Skeletal muscle tissue (tissue), 4 donors: ENCODE data around the gene CDH22. TPM values are rescaled to one million over a fixed set of nuclear protein-coding genes. Genes with fewer than 3 reads are reported as not detected.
A peak's percentile ranks its signal among the peaks of the same experiment; 100 is the strongest.

Source experiments
- H3K27ac ChIP-seq: one replicate; pipeline ENCODE4 v1.7.0; 2013; ENCODE audit warnings: mild to moderate bottlenecking, low read depth, low read length, inconsistent platforms
- H3K27me3 ChIP-seq, 3 donors: one replicate each; pipeline ENCODE4 v1.7.0; 2013; ENCODE audit warnings: low read length in 3 of 3; ENCODE audit not compliant: control insufficient read depth in 3 of 3, insufficient read depth in 3 of 3
- H3K36me3 ChIP-seq, 3 donors: one replicate each; pipeline ENCODE4 v1.7.0; 2013; ENCODE audit warnings: low read length in 3 of 3; ENCODE audit not compliant: control insufficient read depth in 3 of 3, insufficient read depth in 3 of 3
- H3K4me1 ChIP-seq, 3 donors: one replicate each; pipeline ENCODE4 v1.7.0; 2013; ENCODE audit warnings: low read length in 3 of 3, mild to moderate bottlenecking in 3 of 3; ENCODE audit not compliant: control insufficient read depth in 3 of 3, insufficient read depth in 3 of 3
- H3K4me3 ChIP-seq, 3 donors: one replicate each; pipeline ENCODE4 v1.7.0; 2013; ENCODE audit warnings: low read length in 3 of 3
- H3K9ac ChIP-seq, 3 donors: one replicate each; pipeline ENCODE4 v1.7.0; 2013; ENCODE audit warnings: low read length in 3 of 3, mild to moderate bottlenecking in 3 of 3, moderate library complexity in 2 of 3, low read depth in 1 of 3
- H3K9me3 ChIP-seq, 3 donors: one replicate each; pipeline ENCODE4 v1.7.0; 2013; ENCODE audit warnings: low read length in 3 of 3; ENCODE audit not compliant: control insufficient read depth in 3 of 3
- total RNA-seq: library from RNA; depleted of rRNA; stranded (reverse); fragments of >200 nt; gene quantifications from one replicate; pipeline ENCODE4 v1.2.3, GENCODE V29; 2014
- donor health status: Osteomylitis.

The CDH22 gene
- total RNA-seq, 1 donor from 2014 or later = 0.52 TPM

DNA sequence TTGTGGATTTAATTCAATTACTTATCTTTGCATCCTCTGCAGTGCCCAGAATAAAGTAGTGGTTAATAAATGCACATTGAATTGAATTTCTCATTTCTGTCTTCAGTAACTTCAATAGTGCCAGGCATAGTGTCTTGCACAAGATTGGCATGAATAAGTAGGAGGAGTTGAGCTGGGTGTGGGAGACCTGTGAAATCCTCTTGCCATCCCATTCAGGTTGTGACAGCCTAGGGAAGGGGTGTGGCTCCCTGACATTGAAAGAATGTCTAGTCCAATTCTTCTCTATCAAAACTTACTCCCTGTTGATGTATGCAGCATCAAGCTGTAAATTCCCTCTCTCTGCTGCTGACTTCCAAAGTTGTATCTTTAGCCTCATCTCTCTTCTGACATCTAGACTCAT, 73.2 kb downstream of the CDH22 start:
- H3K27ac ChIP-seq = no peak overlapping the region
- H3K4me1 ChIP-seq = no peaks in the 10 kb centered on the region
- H3K27me3 ChIP-seq = peaks cover 2 to 15% (median 5%) of the 10 kb centered on the region in 3 donors
- no peak overlapping the region for H3K4me3 ChIP-seq
- no peak overlapping the region for H3K9ac ChIP-seq
- H3K36me3 ChIP-seq = no peaks in the 10 kb centered on the region
- H3K9me3 ChIP-seq = no peaks in the 10 kb centered on the region

DNA sequence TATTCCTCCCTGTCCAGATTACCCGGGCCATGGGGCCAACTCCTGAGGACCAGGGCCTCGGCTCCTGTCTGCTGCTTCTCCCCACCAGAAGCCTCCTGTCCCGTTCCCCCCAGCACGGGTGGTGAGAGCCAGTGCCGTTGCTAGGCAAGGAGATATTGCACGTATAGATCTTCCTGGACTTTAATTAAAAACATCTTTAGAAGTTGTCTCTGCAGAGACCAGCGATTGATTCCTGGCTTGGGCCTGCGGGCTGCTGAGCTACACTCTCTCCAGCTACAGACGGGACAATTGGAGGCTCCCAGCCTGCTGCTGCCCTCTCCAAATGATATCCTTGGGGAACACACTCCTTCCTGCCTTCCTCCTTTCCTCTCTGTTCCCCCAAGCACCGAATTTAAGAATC, 74.6 kb downstream of the CDH22 start:
- Histone ChIP-seq H3K9ac (no peak overlapping the region), H3K27me3 (peaks cover 0 to 4% (median 4%) of the 10 kb centered on the region in 3 donors), H3K9me3 (no peaks in the 10 kb centered on the region), H3K27ac (no peak overlapping the region), H3K4me3 (no peak overlapping the region), H3K36me3 (no peaks in the 10 kb centered on the region), H3K4me1 (no peaks in the 10 kb centered on the region)

DNA sequence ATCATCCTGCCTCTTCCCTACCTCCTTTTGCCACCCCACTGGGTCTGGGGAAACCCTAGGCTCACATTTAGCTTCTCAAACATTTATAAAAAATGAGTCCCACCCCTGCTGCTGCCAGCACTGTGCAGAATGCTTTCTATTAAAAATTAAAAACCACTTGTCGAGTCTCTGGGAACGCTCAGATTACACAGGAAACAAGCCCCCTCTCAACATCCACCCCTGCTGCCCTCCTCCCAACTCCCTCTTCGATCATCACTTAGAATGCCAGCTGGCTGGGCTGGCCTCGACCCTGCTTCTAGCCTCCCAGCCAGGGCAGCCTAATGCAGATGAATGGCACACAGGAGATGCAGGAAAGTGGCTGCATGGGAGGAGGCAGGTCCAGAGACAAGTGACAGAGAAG, 75.8 kb downstream of the CDH22 start:
- H3K9ac ChIP-seq = no peak overlapping the region
- H3K9me3 ChIP-seq = no peaks in the 10 kb centered on the region
- no peak overlapping the region for H3K4me3 ChIP-seq
- peaks cover 4 to 8% (median 5%) of the 10 kb centered on the region in 3 donors for H3K27me3 ChIP-seq
- no peaks in the 10 kb centered on the region for H3K36me3 ChIP-seq
- H3K27ac ChIP-seq = no peak overlapping the region
- no peaks in the 10 kb centered on the region for H3K4me1 ChIP-seq

DNA sequence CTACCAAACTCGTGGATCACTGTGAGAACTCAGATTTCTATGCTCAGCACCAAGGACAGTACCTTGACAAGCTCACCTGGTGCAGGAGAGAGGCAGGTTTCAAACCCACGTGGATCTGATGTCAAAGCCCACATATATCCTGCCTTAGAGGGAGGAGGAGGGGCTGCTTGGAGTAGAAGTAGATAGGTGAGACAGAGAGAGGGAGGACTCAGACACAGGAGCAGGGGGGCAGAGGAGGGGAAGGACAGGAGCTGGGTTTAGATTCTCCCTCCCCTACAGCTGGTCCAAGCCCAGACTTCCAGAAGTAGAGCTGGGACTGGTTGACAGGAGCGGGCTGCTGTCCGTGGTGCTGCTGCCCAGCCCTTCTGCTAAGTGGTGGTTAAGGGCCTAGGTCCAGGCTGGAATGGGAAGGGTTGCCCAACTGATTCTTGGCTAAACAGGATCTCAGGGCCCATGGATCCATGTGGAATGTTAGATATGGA, 77.5 kb downstream of the CDH22 start:
- H3K27ac ChIP-seq = no peak overlapping the region
- no peak overlapping the region for H3K4me3 ChIP-seq
- no peaks in the 10 kb centered on the region for H3K4me1 ChIP-seq
- H3K27me3 ChIP-seq = peaks cover 7 to 19% (median 17%) of the 10 kb centered on the region in 3 donors
- H3K9me3 ChIP-seq = no peaks in the 10 kb centered on the region
- no peaks in the 10 kb centered on the region for H3K36me3 ChIP-seq
- H3K9ac ChIP-seq = no peak overlapping the region

DNA sequence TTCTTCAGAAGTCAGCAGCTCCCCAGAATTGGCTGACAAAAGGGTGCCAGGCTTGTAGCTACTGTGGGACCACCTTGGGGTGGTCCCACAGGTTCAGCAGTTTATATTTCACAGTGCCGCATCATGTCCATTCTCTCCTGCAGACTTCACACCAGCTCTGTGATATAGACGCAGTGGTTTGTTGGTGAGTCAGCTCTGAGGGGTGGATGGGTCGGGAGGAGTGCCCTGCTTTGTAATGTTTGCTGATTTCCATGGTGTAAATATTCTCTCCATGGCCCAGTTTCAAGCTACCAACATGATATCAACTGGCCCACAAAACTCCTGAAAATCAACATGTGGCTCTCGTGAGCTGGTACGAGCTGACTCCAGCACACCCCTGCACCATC, 78.2 kb downstream of the CDH22 start:
- peaks cover 7 to 20% (median 18%) of the 10 kb centered on the region in 3 donors for H3K27me3 ChIP-seq
- no peaks in the 10 kb centered on the region for H3K36me3 ChIP-seq
- H3K9me3 ChIP-seq = no peaks in the 10 kb centered on the region
- H3K4me3 ChIP-seq = no peak overlapping the region
- H3K4me1 ChIP-seq = no peaks in the 10 kb centered on the region
- no peak overlapping the region for H3K27ac ChIP-seq
- no peak overlapping the region for H3K9ac ChIP-seq

DNA sequence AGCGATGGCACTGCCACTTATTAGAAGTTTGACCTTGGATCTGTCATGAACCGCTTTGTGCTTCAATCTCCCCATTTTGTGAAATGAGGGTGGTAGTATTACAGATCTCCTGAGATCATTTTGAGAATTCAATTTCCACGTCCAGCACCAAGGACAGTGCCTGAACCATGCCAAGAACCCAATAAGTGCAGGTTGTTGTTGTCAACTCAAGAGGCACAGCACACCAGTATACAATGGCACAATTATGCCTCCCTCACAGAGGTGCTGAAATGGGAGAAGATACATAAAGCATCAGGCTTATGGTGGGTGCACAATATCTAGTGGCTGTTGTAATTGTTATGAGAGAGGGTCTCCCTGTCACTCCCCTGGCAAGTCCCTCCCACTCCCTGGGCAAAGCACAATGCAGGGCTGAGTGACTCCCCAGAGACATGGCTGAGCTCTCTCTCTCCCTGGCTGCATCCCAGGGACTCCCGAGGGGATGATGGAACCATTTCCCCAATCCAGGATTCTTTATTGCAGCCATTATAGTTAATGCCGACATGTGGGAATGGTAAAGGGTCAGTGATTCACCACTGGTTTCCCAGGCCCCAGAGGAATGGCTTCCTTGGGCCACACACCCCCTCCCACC, 78.7 kb downstream of the CDH22 start:
- Histone ChIP-seq H3K4me1 (no peaks in the 10 kb centered on the region), H3K9me3 (no peaks in the 10 kb centered on the region), H3K4me3 (no peak overlapping the region), H3K9ac (no peak overlapping the region), H3K27ac (no peak overlapping the region), H3K36me3 (no peaks in the 10 kb centered on the region), H3K27me3 (peaks cover 7 to 24% (median 18%) of the 10 kb centered on the region in 3 donors)

DNA sequence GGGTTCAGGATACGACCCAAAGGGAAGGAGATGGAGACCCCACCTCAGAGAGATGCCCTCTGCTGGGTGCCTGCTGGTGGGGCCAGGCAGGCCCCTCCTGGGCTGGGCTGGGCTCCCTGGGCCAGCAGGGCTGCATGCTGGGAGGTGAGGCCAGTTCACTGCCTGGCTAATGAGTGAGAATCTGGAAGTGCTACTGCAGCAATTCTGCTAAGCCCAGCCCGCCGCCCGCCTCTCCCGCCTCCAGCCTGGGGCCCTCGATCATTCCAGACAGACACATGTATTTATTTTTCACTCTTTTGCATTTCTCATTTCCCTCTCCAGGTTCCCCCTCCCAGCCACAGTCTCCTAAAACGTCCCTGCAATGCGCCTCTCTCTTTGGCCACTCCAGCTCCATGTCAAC, 79.6 kb downstream of the CDH22 start:
- Histone ChIP-seq H3K4me1 (peaks cover 0 to 5% (median 2%) of the 10 kb centered on the region in 3 donors), H3K9ac (no peak overlapping the region), H3K36me3 (no peaks in the 10 kb centered on the region)

DNA sequence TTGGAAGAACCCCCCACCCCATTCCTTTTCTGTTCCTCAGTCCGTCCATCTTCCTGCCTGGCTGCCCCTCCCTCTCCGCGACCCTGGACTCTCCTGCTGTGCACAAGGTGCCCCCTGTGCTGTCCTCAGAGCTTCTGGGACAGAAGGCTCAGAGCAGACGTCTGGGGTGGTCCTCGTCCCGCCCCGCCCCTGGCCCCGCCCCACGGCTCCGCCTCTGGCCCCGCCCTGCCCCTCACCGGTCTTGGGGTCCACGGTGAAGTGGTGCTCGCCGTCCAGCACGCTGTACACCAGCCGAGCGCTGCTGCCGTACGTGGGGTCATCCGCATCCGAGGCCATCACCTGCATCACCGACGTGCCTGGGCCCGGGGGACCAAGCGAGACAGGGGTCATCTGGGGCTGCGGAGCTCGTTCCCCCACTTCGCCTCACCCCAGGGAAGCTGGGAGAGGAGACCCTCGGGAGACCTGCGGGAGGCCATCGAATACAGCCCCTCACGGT, 81.0 kb downstream of the CDH22 start:
- no peak overlapping the region for H3K9ac ChIP-seq
- H3K27ac ChIP-seq = no peak overlapping the region
- H3K36me3 ChIP-seq = no peaks in the 10 kb centered on the region
- H3K27me3 ChIP-seq = peaks cover 7 to 25% (median 18%) of the 10 kb centered on the region in 3 donors
- H3K9me3 ChIP-seq = no peaks in the 10 kb centered on the region
- peaks cover 10 to 16% (median 13%) of the 10 kb centered on the region in 3 donors for H3K4me1 ChIP-seq
- no peak overlapping the region for H3K4me3 ChIP-seq

More for the DNA sequence above, 79.6 kb downstream of the CDH22 start:
- H3K27ac ChIP-seq = no peak overlapping the region
- H3K4me3 ChIP-seq = no peak overlapping the region
- no peaks in the 10 kb centered on the region for H3K9me3 ChIP-seq
- peaks cover 7 to 25% (median 18%) of the 10 kb centered on the region in 3 donors for H3K27me3 ChIP-seq

DNA sequence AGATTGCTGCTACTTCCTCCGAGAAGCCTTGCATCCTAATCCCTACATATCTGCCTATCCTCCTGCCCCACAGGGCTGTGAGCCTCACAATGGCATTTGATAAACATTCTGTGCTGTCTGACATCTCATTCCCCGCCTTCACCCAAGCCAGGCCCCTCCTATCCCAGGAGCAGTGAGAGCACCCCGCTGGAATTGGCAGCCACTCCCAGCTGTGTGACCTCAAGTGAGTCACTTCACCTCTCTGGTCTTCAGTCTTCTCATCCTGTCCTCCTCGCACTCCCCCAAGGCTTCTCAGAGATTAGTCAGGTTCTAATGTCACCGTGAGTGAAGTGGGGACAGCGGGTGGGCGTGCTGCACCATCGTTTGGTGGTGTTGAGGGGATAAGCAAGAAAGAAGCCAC, 81.7 kb downstream of the CDH22 start:
- Histone ChIP-seq H3K36me3 (no peaks in the 10 kb centered on the region), H3K27ac (no peak overlapping the region), H3K27me3 (peaks cover 7 to 25% (median 18%) of the 10 kb centered on the region in 3 donors), H3K4me1 (peaks cover 18 to 23% (median 20%) of the 10 kb centered on the region in 3 donors), H3K9ac (no peak overlapping the region), H3K4me3 (no peak overlapping the region), H3K9me3 (no peaks in the 10 kb centered on the region)

DNA sequence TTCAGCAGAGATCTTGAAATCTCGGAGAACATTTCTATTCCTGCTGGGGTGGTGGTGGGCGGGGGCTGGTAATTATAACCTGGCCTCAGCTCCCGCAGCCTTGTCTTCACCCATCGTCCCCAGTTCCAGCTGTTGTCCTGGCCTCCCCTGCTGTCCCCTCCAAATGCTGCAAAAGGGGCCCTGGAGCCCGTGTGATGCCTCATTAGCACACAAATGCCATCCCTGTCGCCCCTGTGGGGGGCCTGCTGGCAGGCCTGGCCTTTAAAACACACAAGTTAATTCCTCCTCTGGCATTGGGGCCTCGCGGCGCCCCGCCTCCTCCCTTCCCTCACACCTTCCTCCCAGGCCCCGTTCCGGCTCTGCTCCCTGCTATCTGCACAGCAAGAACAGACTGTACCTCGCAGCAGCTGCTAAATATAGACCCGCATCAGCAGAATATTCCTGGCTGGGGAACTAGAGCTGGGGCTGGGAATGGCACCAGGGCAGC, 85.7 kb downstream of the CDH22 start:
- Histone ChIP-seq H3K36me3 (no peaks in the 10 kb centered on the region), H3K27me3 (peaks cover 2 to 17% (median 14%) of the 10 kb centered on the region in 3 donors), H3K4me3 (peak overlapping the region in 2 of 3 donors; percentile 14 to 35), H3K4me1 (peaks cover 28 to 36% (median 31%) of the 10 kb centered on the region in 3 donors), H3K27ac (peak overlapping the region; percentile 79), H3K9me3 (no peaks in the 10 kb centered on the region), H3K9ac (peak overlapping the region in 2 of 3 donors; percentile 33 to 59)
